Right renal cortex interstitium (tissue), 3 donors: Measurements from ENCODE around the gene ZNF667. TPM values are rescaled to one million over a fixed set of nuclear protein-coding genes. Genes with fewer than 3 reads are reported as not detected.
A peak's percentile ranks its signal among the peaks of the same experiment; 100 is the strongest.

Experiments
- DNase-seq, 3 donors: peaks; one replicate each; pipeline ENCODE4 v3.0.0-alpha.2; 2013; ENCODE audit warnings: low read depth in 3 of 3, low spot score in 2 of 3
- polyA plus RNA-seq, 3 donors: library from polyadenylated mRNA; unstranded; fragments of 120-200 nt; gene quantifications; one replicate each; pipeline ENCODE4 v1.2.1, GENCODE V29; 2013; ENCODE audit not compliant: insufficient read length in 3 of 3

The ZNF667 gene
- polyA plus RNA-seq = 10 to 100 TPM; 14.9 to 19.6 (median 17.3) TPM

GRCh38 chr19:56476651-56477428, at the start of gene ZNF667:
TSS of gene ZNF667 (minus strand) at chr19:56477345. CDS start at chr19:56462370, 14,975 bp downstream.
- peak; percentile 35 to 41 (median 36) for DNase-seq

GRCh38 chr19:56525214-56525860, 48.2 kb upstream of the ZNF667 start:
- no peak for DNase-seq

- DNase-seq = no peak
Measured at GRCh38 chr19:56508290-56508778, 31.2 kb upstream of the ZNF667 start.

- DNase-seq = peak; percentile 95 to 98 (median 96)
Measured at GRCh38 chr19:56507446-56508289, 30.5 kb upstream of the ZNF667 start, which contains the start of gene ZNF471. TSS of gene ZNF471 (plus strand) at chr19:56507855. CDS start at chr19:56511572, 3,717 bp downstream.

- DNase-seq = no peak
Measured at GRCh38 chr19:56504581-56504980, 27.4 kb upstream of the ZNF667 start.

GRCh38 chr19:56491399-56491798, 14.3 kb upstream of the ZNF667 start:
- DNase-seq = no peak

- peak; percentile 89 to 95 (median 90) for DNase-seq
Measured at GRCh38 chr19:56477429-56478338, 539 bp upstream of the ZNF667 start.

GRCh38 chr19:56476093-56476492, 1.1 kb downstream of the ZNF667 start:
- DNase-seq = no peak

- no peak for DNase-seq
Measured at GRCh38 chr19:56474308-56474707, 2.8 kb downstream of the ZNF667 start.

- DNase-seq = no peak
Measured at GRCh38 chr19:56441206-56441792, 35.8 kb downstream of the ZNF667 start.

GRCh38 chr19:56423985-56424353, 53.2 kb downstream of the ZNF667 start:
- DNase-seq = no peak

GRCh38 chr19:56423276-56423984, 53.7 kb downstream of the ZNF667 start:
- DNase-seq = no peak

GRCh38 chr19:56405062-56405461, 72.1 kb downstream of the ZNF667 start:
- DNase-seq = no peak

GRCh38 chr19:56404705-56405056, 72.5 kb downstream of the ZNF667 start:
- no peak for DNase-seq

- DNase-seq = peak; percentile 89 to 92 (median 90)
Measured at GRCh38 chr19:56403764-56404704, 73.1 kb downstream of the ZNF667 start, which contains the start of gene ZNF583. TSS of gene ZNF583 (plus strand) at chr19:56404332. CDS start at chr19:56407115, 2,783 bp downstream.

GRCh38 chr19:56403261-56403660, 73.9 kb downstream of the ZNF667 start:
- no peak for DNase-seq

GRCh38 chr19:56400485-56400884, 76.7 kb downstream of the ZNF667 start:
- no peak for DNase-seq

GRCh38 chr19:56398809-56399208, 78.3 kb downstream of the ZNF667 start:
- no peak for DNase-seq
